Panc1 (cell line): Measurements from ENCODE around the gene OLIG1. TPM values are rescaled to one million over a fixed set of nuclear protein-coding genes. Genes with fewer than 3 reads are reported as not detected.

Experiments
- ATAC-seq: fragments of 200-7000 bp; cut with Tn5 transposase; 2 replicates; pipeline ENCODE4 v1.9.1; 2020; ENCODE audit warnings: mild to moderate bottlenecking, moderate library complexity
- BruUV-seq: library from RNA; stranded (reverse); fragments of 400-500 nt; replicated peaks from 2 replicates; lab custom pipeline; 2021; lab: Mats Ljungman, UMichigan
- CTCF ChIA-PET: fragments of 300-600 bp; sonication (Branson Sonifier 250); formaldehyde crosslinking; loops from one replicate; lab custom pipeline; 2022; ENCODE audit warnings: antibody characterized with exemption; lab: Charles Lee
- POLR2A ChIA-PET: fragments of 300-600 bp; sonication (Branson Sonifier 250); formaldehyde crosslinking; loops from one replicate; lab custom pipeline; 2022; ENCODE audit warnings: antibody characterized with exemption; lab: Charles Lee
- DNase-seq: peaks from one replicate; pipeline ENCODE4 v3.0.0-alpha.2; 2010; ENCODE audit warnings: low read depth, low spot score
- H3K27ac ChIP-seq: 2 replicates; pipeline ENCODE4 v1.5.1; 2011; ENCODE audit warnings: mild to moderate bottlenecking, low read length, inconsistent platforms
- H3K27me3 ChIP-seq: fragments of 200-500 bp; sonication (Bioruptor generic); 2 replicates; pipeline ENCODE4 v1.6.0; 2014; ENCODE audit warnings: low read length, inconsistent platforms; ENCODE audit not compliant: control insufficient read depth, insufficient read depth
- H3K36me3 ChIP-seq: fragments of 200-500 bp; sonication (Bioruptor generic); 2 replicates; pipeline ENCODE4 v1.5.1; 2014; ENCODE audit warnings: inconsistent platforms, mild to moderate bottlenecking, low read length, moderate library complexity; ENCODE audit not compliant: control insufficient read depth, insufficient read depth
- H3K4me1 ChIP-seq: 2 replicates; pipeline ENCODE4 v1.5.1; 2011; ENCODE audit warnings: inconsistent platforms, mild to moderate bottlenecking, low read length, moderate library complexity; ENCODE audit not compliant: control insufficient read depth, insufficient read depth
- H3K4me3 ChIP-seq, 2 experiments: 2 replicates each; pipeline ENCODE4 v1.5.1; 2011 to 2012; ENCODE audit warnings: low read depth in 2 of 2, low read length in 2 of 2, mild to moderate bottlenecking in 2 of 2, inconsistent platforms in 1 of 2, moderate library complexity in 1 of 2
- H3K9me3 ChIP-seq: fragments of 200-500 bp; sonication (Bioruptor generic); 2 replicates; pipeline ENCODE4 v1.5.1; 2014; ENCODE audit warnings: low read depth, mild to moderate bottlenecking, inconsistent platforms, low read length, moderate library complexity; ENCODE audit not compliant: control insufficient read depth, insufficient read depth
- POLR2AphosphoS5 ChIP-seq: IDR thresholded peaks from 2 replicates; pipeline ENCODE4 v1.6.1; 2012; ENCODE audit warnings: mild to moderate bottlenecking, low read depth, low read length, moderate library complexity
- SIN3A ChIP-seq: IDR thresholded peaks from 2 replicates; pipeline ENCODE4 v1.6.1; 2012; ENCODE audit warnings: low read depth, mild to moderate bottlenecking, low read length, moderate library complexity, borderline replicate concordance; ENCODE audit not compliant: insufficient read depth
- TCF7L2 ChIP-seq: IDR thresholded peaks from 2 replicates; pipeline ENCODE4 v1.6.1; 2011; ENCODE audit warnings: mild to moderate bottlenecking, low read depth, low read length, inconsistent platforms
- in situ Hi-C: cut with HindIII; loops from 2 replicates; pipeline ENCODE4 v1.10.0; 2016; ENCODE audit warnings: low sequenced_read_pairs, low pct_unique_long_range_greater_than_20kb
- intact Hi-C: fragments of 100-400 bp; cut with micrococcal nuclease; formaldehyde crosslinking; loops from one replicate; pipeline ENCODE4 v1.10.0; 2022; ENCODE audit not compliant: unreplicated experiment
- total RNA-seq: library from RNA; stranded (reverse); gene quantifications from one replicate; pipeline ENCODE4 v1.2.1, GENCODE V29; 2021; ENCODE audit not compliant: unreplicated experiment
- TF ChIP-seq, protein P1 (sequence below): fragments of 450-650 bp; IDR thresholded peaks from 2 replicates; pipeline ENCODE4 v1.5.1; 2017; ENCODE audit warnings: mild to moderate bottlenecking
- TF ChIP-seq, protein P2 (sequence below), 2 experiments: IDR thresholded peaks; 2 replicates each; pipeline ENCODE4 v1.6.1; 2011 to 2012; ENCODE audit warnings: low read depth in 2 of 2, control low read depth in 1 of 2, low read length in 1 of 2, mild to moderate bottlenecking in 1 of 2, moderate library complexity in 1 of 2; ENCODE audit not compliant: insufficient read depth in 1 of 2

OLIG1 gene
- total RNA-seq, 1 experiment from 2014 or later = 0.21 TPM

DNA sequence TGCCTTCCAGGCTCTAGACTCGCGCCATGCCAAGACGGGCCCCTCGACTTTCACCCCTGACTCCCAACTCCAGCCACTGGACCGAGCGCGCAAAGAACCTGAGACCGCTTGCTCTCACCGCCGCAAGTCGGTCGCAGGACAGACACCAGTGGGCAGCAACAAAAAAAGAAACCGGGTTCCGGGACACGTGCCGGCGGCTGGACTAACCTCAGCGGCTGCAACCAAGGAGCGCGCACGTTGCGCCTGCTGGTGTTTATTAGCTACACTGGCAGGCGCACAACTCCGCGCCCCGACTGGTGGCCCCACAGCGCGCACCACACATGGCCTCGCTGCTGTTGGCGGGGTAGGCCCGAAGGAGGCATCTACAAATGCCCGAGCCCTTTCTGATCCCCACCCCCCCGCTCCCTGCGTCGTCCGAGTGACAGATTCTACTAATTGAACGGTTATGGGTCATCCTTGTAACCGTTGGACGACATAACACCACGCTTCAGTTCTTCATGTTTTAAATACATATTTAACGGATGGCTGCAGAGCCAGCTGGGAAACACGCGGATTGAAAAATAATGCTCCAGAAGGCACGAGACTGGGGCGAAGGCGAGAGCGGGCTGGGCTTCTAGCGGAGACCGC is 46.3 kb upstream of the OLIG1 start:
- no peak for DNase-seq
- intact Hi-C loops = no loop called here
- ChIA-PET POLR2A (no interaction called here), CTCF (no interaction called here)
- BruUV-seq = no TSS peak
- TF ChIP-seq POLR2AphosphoS5 = no peak
- TF ChIP-seq, protein P1, sequence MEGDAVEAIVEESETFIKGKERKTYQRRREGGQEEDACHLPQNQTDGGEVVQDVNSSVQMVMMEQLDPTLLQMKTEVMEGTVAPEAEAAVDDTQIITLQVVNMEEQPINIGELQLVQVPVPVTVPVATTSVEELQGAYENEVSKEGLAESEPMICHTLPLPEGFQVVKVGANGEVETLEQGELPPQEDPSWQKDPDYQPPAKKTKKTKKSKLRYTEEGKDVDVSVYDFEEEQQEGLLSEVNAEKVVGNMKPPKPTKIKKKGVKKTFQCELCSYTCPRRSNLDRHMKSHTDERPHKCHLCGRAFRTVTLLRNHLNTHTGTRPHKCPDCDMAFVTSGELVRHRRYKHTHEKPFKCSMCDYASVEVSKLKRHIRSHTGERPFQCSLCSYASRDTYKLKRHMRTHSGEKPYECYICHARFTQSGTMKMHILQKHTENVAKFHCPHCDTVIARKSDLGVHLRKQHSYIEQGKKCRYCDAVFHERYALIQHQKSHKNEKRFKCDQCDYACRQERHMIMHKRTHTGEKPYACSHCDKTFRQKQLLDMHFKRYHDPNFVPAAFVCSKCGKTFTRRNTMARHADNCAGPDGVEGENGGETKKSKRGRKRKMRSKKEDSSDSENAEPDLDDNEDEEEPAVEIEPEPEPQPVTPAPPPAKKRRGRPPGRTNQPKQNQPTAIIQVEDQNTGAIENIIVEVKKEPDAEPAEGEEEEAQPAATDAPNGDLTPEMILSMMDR = no peak
- TF ChIP-seq, protein P2, sequence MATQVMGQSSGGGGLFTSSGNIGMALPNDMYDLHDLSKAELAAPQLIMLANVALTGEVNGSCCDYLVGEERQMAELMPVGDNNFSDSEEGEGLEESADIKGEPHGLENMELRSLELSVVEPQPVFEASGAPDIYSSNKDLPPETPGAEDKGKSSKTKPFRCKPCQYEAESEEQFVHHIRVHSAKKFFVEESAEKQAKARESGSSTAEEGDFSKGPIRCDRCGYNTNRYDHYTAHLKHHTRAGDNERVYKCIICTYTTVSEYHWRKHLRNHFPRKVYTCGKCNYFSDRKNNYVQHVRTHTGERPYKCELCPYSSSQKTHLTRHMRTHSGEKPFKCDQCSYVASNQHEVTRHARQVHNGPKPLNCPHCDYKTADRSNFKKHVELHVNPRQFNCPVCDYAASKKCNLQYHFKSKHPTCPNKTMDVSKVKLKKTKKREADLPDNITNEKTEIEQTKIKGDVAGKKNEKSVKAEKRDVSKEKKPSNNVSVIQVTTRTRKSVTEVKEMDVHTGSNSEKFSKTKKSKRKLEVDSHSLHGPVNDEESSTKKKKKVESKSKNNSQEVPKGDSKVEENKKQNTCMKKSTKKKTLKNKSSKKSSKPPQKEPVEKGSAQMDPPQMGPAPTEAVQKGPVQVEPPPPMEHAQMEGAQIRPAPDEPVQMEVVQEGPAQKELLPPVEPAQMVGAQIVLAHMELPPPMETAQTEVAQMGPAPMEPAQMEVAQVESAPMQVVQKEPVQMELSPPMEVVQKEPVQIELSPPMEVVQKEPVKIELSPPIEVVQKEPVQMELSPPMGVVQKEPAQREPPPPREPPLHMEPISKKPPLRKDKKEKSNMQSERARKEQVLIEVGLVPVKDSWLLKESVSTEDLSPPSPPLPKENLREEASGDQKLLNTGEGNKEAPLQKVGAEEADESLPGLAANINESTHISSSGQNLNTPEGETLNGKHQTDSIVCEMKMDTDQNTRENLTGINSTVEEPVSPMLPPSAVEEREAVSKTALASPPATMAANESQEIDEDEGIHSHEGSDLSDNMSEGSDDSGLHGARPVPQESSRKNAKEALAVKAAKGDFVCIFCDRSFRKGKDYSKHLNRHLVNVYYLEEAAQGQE (IDR thresholded peaks at IDR 0.05; ENCODE audit: insufficient read depth in 1 of 2, low read depth in 2 of 2, low read length in 1 of 2) = no peak
- TF ChIP-seq SIN3A = no peak
- no peak for TF ChIP-seq TCF7L2
- Histone ChIP-seq H3K27me3 (peaks cover 2% of the 10 kb centered on the region; the same call in 1 of the 2 replicates), H3K4me1 (no peaks in the 10 kb centered on the region), H3K9me3 (no peaks in the 10 kb centered on the region), H3K36me3 (no peaks in the 10 kb centered on the region), H3K4me3 (no peak overlapping the region), H3K27ac (no peak overlapping the region)
- in situ Hi-C loops = no loop called here
- ATAC-seq = no peak

DNA sequence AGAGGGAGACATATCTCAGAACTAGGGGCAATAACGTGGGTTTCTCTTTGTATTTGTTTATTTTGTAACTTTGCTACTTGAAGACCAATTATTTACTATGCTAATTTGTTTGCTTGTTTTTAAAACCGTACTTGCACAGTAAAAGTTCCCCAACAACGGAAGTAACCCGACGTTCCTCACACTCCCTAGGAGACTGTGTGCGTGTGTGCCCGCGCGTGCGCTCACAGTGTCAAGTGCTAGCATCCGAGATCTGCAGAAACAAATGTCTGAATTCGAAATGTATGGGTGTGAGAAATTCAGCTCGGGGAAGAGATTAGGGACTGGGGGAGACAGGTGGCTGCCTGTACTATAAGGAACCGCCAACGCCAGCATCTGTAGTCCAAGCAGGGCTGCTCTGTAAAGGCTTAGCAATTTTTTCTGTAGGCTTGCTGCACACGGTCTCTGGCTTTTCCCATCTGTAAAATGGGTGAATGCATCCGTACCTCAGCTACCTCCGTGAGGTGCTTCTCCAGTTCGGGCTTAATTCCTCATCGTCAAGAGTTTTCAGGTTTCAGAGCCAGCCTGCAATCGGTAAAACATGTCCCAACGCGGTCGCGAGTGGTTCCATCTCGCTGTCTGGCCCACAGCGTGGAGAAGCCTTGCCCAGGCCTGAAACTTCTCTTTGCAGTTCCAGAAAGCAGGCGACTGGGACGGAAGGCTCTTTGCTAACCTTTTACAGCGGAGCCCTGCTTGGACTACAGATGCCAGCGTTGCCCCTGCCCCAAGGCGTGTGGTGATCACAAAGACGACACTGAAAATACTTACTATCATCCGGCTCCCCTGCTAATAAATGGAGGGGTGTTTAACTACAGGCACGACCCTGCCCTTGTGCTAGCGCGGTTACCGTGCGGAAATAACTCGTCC is 45.5 kb upstream of the OLIG1 start:
- ATAC-seq = no peak
- Histone ChIP-seq H3K4me1 (no peaks in the 10 kb centered on the region), H3K36me3 (no peaks in the 10 kb centered on the region), H3K27ac (no peak overlapping the region), H3K9me3 (no peaks in the 10 kb centered on the region), H3K27me3 (peaks cover 4% of the 10 kb centered on the region; the same call in 1 of the 2 replicates), H3K4me3 (no peak overlapping the region)
- TF ChIP-seq TCF7L2 = no peak
- TF ChIP-seq, protein P1 = no peak
- TF ChIP-seq SIN3A = no peak
- TF ChIP-seq, protein P2 (IDR thresholded peaks at IDR 0.05; ENCODE audit: insufficient read depth in 1 of 2, low read depth in 2 of 2, low read length in 1 of 2) = no peak
- no peak for TF ChIP-seq POLR2AphosphoS5
- BruUV-seq = no TSS peak
- no peak for DNase-seq
- POLR2A ChIA-PET = no interaction called here
- CTCF ChIA-PET = no interaction called here
- in situ Hi-C loops (no loop called here), intact Hi-C loops (no loop called here)
